HEK293 (cell line): ENCODE measurements around the gene FSD2.

Source experiments
- CTCF ChIA-PET: fragments of 350-600 bp; formaldehyde crosslinking; extraction: SDS; loops from one replicate; lab custom pipeline; 2021; ENCODE audit warnings: antibody characterized with exemption; lab: Yijun Ruan, JAX
- POLR2A ChIA-PET: fragments of 300-600 bp; formaldehyde crosslinking; extraction: SDS; loops from one replicate; lab custom pipeline; 2020; ENCODE audit warnings: antibody characterized with exemption, inconsistent platforms; lab: Yijun Ruan, JAX
- H3K27ac ChIP-seq: fragments of 200-500 bp; sonication (Bioruptor generic); 2 replicates; pipeline ENCODE4 v1.5.1; 2014; ENCODE audit warnings: low read depth, low read length, control low read depth, inconsistent platforms; ENCODE audit errors: extremely low read depth
- H3K36me3 ChIP-seq, 2 experiments: fragments of 200-500 bp in 1 of 2; sonication (Bioruptor generic) in 1 of 2; 1 replicate in 1 of 2; 2 replicates in 1 of 2; pipeline ENCODE4 v1.5.1; 2014 to 2017; ENCODE audit warnings: inconsistent platforms in 2 of 2, low read length in 2 of 2; ENCODE audit not compliant: control insufficient read depth in 2 of 2, insufficient read depth in 1 of 2
- H3K4me1 ChIP-seq: fragments of 200-500 bp; sonication (Bioruptor generic); 2 replicates; pipeline ENCODE4 v1.5.1; 2014; ENCODE audit warnings: mild to moderate bottlenecking, low read length, inconsistent platforms; ENCODE audit not compliant: control insufficient read depth, insufficient read depth
- H3K4me3 ChIP-seq: 2 replicates; pipeline ENCODE4 v1.5.1; 2011; ENCODE audit warnings: low read depth, mild to moderate bottlenecking, control low read depth, low read length, moderate library complexity
- H3K9me3 ChIP-seq: fragments of 200-500 bp; sonication (Bioruptor generic); 2 replicates; pipeline ENCODE4 v1.5.1; 2014; ENCODE audit warnings: low read depth, low read length, inconsistent platforms; ENCODE audit not compliant: control insufficient read depth, insufficient read depth
- BCL11A ChIP-seq: fragments of 450-650 bp; formaldehyde crosslinking; IDR thresholded peaks from 2 replicates; pipeline ENCODE4 v1.5.1; 2016; ENCODE audit warnings: low read depth, missing biosample characterization, missing genetic modification characterization
- GLI2 ChIP-seq: fragments of 450-650 bp; formaldehyde crosslinking; IDR thresholded peaks from 2 replicates; pipeline ENCODE4; 2017; ENCODE audit warnings: missing biosample characterization, missing genetic modification characterization, low read depth, borderline replicate concordance
- MYNN ChIP-seq: fragments of 450-650 bp; formaldehyde crosslinking; IDR thresholded peaks from 2 replicates; pipeline ENCODE4 v1.5.1; 2016; ENCODE audit warnings: missing biosample characterization, missing genetic modification characterization, borderline replicate concordance
- PRDM1 ChIP-seq: fragments of 450-650 bp; formaldehyde crosslinking; IDR thresholded peaks from 2 replicates; pipeline ENCODE4; 2016; ENCODE audit warnings: missing biosample characterization, missing genetic modification characterization
- SETDB1 ChIP-seq: IDR thresholded peaks from one replicate; pipeline ENCODE4 v1.6.1; 2017; ENCODE audit warnings: mild to moderate bottlenecking, low read length, moderate library complexity, mixed read lengths; ENCODE audit not compliant: insufficient read length
- ZBTB1 ChIP-seq: fragments of 450-650 bp; formaldehyde crosslinking; IDR thresholded peaks from 2 replicates; pipeline ENCODE4 v1.5.1; 2016; ENCODE audit warnings: missing biosample characterization, missing genetic modification characterization
- ZFHX2 ChIP-seq: fragments of 450-650 bp; formaldehyde crosslinking; conservative IDR thresholded peaks from 2 replicates; pipeline ENCODE4 v1.5.1; 2016; ENCODE audit warnings: missing biosample characterization, missing genetic modification characterization
- ZNF132 ChIP-seq: fragments of 450-650 bp; formaldehyde crosslinking; IDR thresholded peaks from 2 replicates; pipeline ENCODE4 v1.5.1; 2017; ENCODE audit warnings: missing biosample characterization, missing genetic modification characterization, borderline replicate concordance
- ZNF146 ChIP-seq: fragments of 450-650 bp; formaldehyde crosslinking; IDR thresholded peaks from 2 replicates; pipeline ENCODE4 v1.5.1; 2016; ENCODE audit warnings: missing biosample characterization, missing genetic modification characterization
- ZNF266 ChIP-seq: fragments of 450-650 bp; formaldehyde crosslinking; IDR thresholded peaks from 2 replicates; pipeline ENCODE4 v1.5.1; 2016; ENCODE audit warnings: missing biosample characterization, missing genetic modification characterization, low read depth
- ZNF311 ChIP-seq: fragments of 450-650 bp; formaldehyde crosslinking; IDR thresholded peaks from 2 replicates; pipeline ENCODE4 v1.5.1; 2017; ENCODE audit warnings: missing biosample characterization, missing genetic modification characterization, borderline replicate concordance
- ZNF335 ChIP-seq: fragments of 450-650 bp; formaldehyde crosslinking; conservative IDR thresholded peaks from 2 replicates; pipeline ENCODE4 v1.5.1; 2016; ENCODE audit warnings: missing biosample characterization, missing genetic modification characterization
- ZNF391 ChIP-seq: fragments of 450-650 bp; formaldehyde crosslinking; IDR thresholded peaks from 2 replicates; pipeline ENCODE4 v1.5.1; 2016; ENCODE audit warnings: low read depth, missing biosample characterization, missing genetic modification characterization, borderline replicate concordance
- ZNF548 ChIP-seq: fragments of 450-650 bp; formaldehyde crosslinking; IDR thresholded peaks from 2 replicates; pipeline ENCODE4 v1.5.1; 2016; ENCODE audit warnings: missing biosample characterization, missing genetic modification characterization
- ZNF561 ChIP-seq: fragments of 450-650 bp; IDR thresholded peaks from 2 replicates; pipeline ENCODE4 v1.5.1; 2018; ENCODE audit warnings: missing biosample characterization, missing genetic modification characterization, borderline replicate concordance
- ZNF585B ChIP-seq: fragments of 450-650 bp; formaldehyde crosslinking; IDR thresholded peaks from 2 replicates; pipeline ENCODE4 v1.5.1; 2016; ENCODE audit warnings: missing biosample characterization, missing genetic modification characterization
- ZNF600 ChIP-seq: fragments of 450-650 bp; formaldehyde crosslinking; IDR thresholded peaks from 2 replicates; pipeline ENCODE4 v1.5.1; 2016; ENCODE audit warnings: missing biosample characterization, missing genetic modification characterization
- ZNF670 ChIP-seq: fragments of 450-650 bp; formaldehyde crosslinking; IDR thresholded peaks from 2 replicates; pipeline ENCODE4 v1.5.1; 2016; ENCODE audit warnings: missing biosample characterization, missing genetic modification characterization, low read depth
- ZNF701 ChIP-seq: fragments of 450-650 bp; formaldehyde crosslinking; IDR thresholded peaks from 2 replicates; pipeline ENCODE4 v1.5.1; 2016; ENCODE audit warnings: missing biosample characterization, missing genetic modification characterization
- ZNF707 ChIP-seq: fragments of 450-650 bp; formaldehyde crosslinking; IDR thresholded peaks from 2 replicates; pipeline ENCODE4 v1.5.1; 2016; ENCODE audit warnings: missing biosample characterization, missing genetic modification characterization
- ZNF785 ChIP-seq: fragments of 450-650 bp; formaldehyde crosslinking; IDR thresholded peaks from 2 replicates; pipeline ENCODE4 v1.5.1; 2016; ENCODE audit warnings: missing biosample characterization, missing genetic modification characterization
- ZSCAN23 ChIP-seq: fragments of 450-650 bp; formaldehyde crosslinking; IDR thresholded peaks from 2 replicates; pipeline ENCODE4 v1.5.1; 2016; ENCODE audit warnings: missing biosample characterization, missing genetic modification characterization
- TF ChIP-seq, protein P1 (sequence below): sonication (generic); formaldehyde crosslinking; IDR thresholded peaks from 2 replicates; pipeline ENCODE4 v1.8.1; 2022; ENCODE audit warnings: mild to moderate bottlenecking, moderate library complexity, missing genetic modification reagents
- TF ChIP-seq, protein P2 (sequence below): fragments of 450-650 bp; formaldehyde crosslinking; IDR thresholded peaks from 2 replicates; pipeline ENCODE4 v1.5.1; 2017; ENCODE audit warnings: missing biosample characterization, missing genetic modification characterization
- TF ChIP-seq, protein P3 (sequence below): fragments of 450-650 bp; formaldehyde crosslinking; IDR thresholded peaks from 2 replicates; pipeline ENCODE4 v1.5.1; 2016; ENCODE audit warnings: missing biosample characterization, missing genetic modification characterization

Gene FSD2

DNA sequence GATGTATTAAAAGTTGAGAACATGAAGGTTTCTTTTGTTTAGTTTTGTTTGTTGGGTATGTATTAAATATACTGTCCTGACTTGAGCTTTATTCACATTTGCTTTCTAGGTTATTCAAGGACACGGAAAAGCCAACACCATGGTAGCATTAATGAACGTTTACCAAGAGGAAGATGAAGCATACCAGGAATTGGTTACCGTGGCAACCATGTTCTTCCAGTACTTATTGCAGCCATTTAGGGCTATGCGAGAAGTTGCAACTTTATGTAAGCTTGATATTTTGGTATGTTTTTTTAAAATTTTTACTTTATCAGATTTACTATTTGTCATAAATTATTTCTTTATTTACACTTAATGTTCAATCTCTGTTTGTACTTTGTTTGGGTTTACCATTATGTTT, 7.1 kb upstream of the FSD2 start:
- Histone ChIP-seq H3K9me3 (no peaks in the 10 kb centered on the region), H3K27ac (no peak overlapping the region), H3K36me3 (peaks cover 45 to 46% of the 10 kb centered on the region in 2 experiments), H3K4me3 (no peak overlapping the region), H3K4me1 (peaks cover 5% of the 10 kb centered on the region; the same call in 1 of the 2 replicates)
- TF ChIP-seq ZNF785 (tag by site-specific recombination), result no peak
- no peak for TF ChIP-seq ZBTB1
- no peak for TF ChIP-seq ZNF146
- TF ChIP-seq ZNF701 (tag by site-specific recombination), result no peak
- no peak for TF ChIP-seq ZNF670 (tag by site-specific recombination)
- TF ChIP-seq, protein P1, sequence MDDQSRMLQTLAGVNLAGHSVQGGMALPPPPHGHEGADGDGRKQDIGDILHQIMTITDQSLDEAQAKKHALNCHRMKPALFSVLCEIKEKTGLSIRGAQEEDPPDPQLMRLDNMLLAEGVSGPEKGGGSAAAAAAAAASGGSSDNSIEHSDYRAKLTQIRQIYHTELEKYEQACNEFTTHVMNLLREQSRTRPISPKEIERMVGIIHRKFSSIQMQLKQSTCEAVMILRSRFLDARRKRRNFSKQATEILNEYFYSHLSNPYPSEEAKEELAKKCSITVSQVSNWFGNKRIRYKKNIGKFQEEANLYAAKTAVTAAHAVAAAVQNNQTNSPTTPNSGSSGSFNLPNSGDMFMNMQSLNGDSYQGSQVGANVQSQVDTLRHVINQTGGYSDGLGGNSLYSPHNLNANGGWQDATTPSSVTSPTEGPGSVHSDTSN (CRISPR knock-in tag), result no peak
- TF ChIP-seq ZNF391, result no peak
- TF ChIP-seq ZNF311 (tag by site-specific recombination), result no peak
- POLR2A ChIA-PET, result interaction anchor here (0.6 to 2.1 kb wide), 3 partner anchors 63 to 273 kb away, joined by 3 to 6 read pairs (median 3); no protein-coding TSS in a partner anchor
- CTCF ChIA-PET, result interaction anchor here (0.6 to 1.1 kb wide), 4 partner anchors 32 to 187 kb away, joined by 3 to 7 read pairs (median 3); no protein-coding TSS in a partner anchor

DNA sequence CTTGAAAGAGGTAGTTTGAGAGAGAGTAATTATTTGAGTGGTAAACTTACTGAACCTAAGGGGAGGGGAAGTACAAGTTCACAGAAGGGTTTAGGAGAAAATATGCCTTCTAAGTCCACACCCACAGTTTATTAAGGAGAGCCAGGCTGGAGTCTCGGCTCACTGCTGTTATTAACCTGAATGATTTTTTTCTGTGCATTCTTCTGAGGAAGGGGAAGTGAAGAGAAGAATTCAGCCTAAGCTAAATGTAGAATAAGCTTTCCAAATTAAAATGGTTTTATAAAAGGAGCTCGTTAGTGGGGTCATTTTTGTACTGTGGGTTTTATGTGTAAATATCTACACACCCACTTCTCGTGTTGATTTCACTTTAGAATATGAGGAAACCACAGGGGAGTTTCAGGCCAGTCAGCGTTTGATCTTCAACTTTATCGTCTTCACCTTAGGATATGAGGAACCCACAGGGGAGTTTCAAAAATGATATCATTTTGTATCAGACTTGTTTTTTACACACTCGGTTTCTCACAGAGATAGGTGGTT, 5.1 kb upstream of the FSD2 start:
- CTCF ChIA-PET, result interaction anchor here (0.6 to 1.6 kb wide), 8 partner anchors 21 to 280 kb away, joined by 3 to 6 read pairs (median 3); partner anchors contain the start of gene C15orf40

More for the DNA sequence above, 5.1 kb upstream of the FSD2 start:
- TF ChIP-seq MYNN (no peak), ZNF548 (tag by site-specific recombination) (no peak), BCL11A (tag by site-specific recombination) (no peak), ZNF266 (tag by site-specific recombination) (no peak), PRDM1 (0 out of 2 replicates have a peak, but pooled peaks have one; percentile 55), ZNF600 (tag by site-specific recombination) (no peak), GLI2 (no peak), ZNF132 (tag by site-specific recombination) (no peak), ZSCAN23 (tag by site-specific recombination) (no peak), ZNF561 (tag by site-specific recombination) (no peak), ZNF707 (tag by site-specific recombination) (no peak), ZNF585B (tag by site-specific recombination) (no peak), ZFHX2 (tag by site-specific recombination) (0 out of 2 replicates have a peak, but pooled peaks have one; percentile 10), ZNF335 (tag by site-specific recombination) (peak; percentile 9; the same call in 1 of the 2 replicates), SETDB1 (no peak)
- TF ChIP-seq, protein P2, sequence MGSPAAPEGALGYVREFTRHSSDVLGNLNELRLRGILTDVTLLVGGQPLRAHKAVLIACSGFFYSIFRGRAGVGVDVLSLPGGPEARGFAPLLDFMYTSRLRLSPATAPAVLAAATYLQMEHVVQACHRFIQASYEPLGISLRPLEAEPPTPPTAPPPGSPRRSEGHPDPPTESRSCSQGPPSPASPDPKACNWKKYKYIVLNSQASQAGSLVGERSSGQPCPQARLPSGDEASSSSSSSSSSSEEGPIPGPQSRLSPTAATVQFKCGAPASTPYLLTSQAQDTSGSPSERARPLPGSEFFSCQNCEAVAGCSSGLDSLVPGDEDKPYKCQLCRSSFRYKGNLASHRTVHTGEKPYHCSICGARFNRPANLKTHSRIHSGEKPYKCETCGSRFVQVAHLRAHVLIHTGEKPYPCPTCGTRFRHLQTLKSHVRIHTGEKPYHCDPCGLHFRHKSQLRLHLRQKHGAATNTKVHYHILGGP, result no peak
- TF ChIP-seq, protein P3, sequence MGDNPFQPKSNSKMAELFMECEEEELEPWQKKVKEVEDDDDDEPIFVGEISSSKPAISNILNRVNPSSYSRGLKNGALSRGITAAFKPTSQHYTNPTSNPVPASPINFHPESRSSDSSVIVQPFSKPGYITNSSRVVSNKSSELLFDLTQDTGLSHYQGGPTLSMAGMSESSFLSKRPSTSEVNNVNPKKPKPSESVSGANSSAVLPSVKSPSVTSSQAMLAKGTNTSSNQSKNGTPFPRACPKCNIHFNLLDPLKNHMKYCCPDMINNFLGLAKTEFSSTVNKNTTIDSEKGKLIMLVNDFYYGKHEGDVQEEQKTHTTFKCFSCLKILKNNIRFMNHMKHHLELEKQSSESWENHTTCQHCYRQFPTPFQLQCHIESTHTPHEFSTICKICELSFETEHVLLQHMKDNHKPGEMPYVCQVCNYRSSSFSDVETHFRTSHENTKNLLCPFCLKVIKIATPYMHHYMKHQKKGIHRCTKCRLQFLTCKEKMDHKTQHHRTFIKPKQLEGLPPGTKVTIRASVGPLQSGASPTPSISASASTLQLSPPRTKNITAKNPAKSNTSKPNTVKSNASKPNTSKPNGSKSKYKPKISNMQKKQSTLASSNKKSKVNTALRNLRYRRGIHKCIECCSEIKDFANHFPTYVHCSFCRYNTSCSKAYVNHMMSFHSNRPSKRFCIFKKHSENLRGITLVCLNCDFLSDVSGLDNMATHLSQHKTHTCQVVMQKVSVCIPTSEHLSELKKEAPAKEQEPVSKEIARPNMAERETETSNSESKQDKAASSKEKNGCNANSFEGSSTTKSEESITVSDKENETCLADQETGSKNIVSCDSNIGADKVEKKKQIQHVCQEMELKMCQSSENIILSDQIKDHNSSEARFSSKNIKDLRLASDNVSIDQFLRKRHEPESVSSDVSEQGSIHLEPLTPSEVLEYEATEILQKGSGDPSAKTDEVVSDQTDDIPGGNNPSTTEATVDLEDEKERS (tag by site-specific recombination), result no peak
- TF ChIP-seq, all 188 proteins: peak for 3
- H3K27ac ChIP-seq, result peak overlapping the region; percentile 96; the same call in 1 of the 2 replicates
- POLR2A ChIA-PET, result interaction anchor here (0.9 to 1.6 kb wide), 4 partner anchors 26 to 61 kb away, joined by 3 to 10 read pairs (median 4); no protein-coding TSS in a partner anchor
- H3K4me1 ChIP-seq, result peaks cover 8% of the 10 kb centered on the region
- no peaks in the 10 kb centered on the region for H3K9me3 ChIP-seq
- H3K4me3 ChIP-seq, result peak overlapping the region; percentile 100
- H3K36me3 ChIP-seq, result peaks cover 26 to 32% of the 10 kb centered on the region in 2 experiments
